Myocyte (in vitro differentiated cells): ENCODE data around the gene SSTR3. TPM values are rescaled to one million over a fixed set of nuclear protein-coding genes. Genes with fewer than 3 reads are reported as not detected.
"Not testable (repeated sequence)": the region's sequence is repeated elsewhere in the genome, so short reads cannot be mapped to it uniquely, and the experiment has no call there.

Experiments
- DNase-seq: peaks from one replicate; pipeline ENCODE4 v3.0.0-alpha.2; 2012; ENCODE audit warnings: low read depth
- total RNA-seq: library from RNA; depleted of rRNA; stranded (reverse); fragments of >200 nt; gene quantifications from 2 replicates; pipeline ENCODE4 v1.2.3, GENCODE V29; 2014

SSTR3 gene
- total RNA-seq, 1 donor from 2014 or later: not detected

GRCh38 chr22:37243402-37244113, 31.3 kb upstream of the SSTR3 start:
- no peak for DNase-seq

GRCh38 chr22:37242395-37242918, 30.2 kb upstream of the SSTR3 start:
- DNase-seq: no peak

GRCh38 chr22:37241351-37242142, 29.3 kb upstream of the SSTR3 start:
- DNase-seq: no peak

- no peak for DNase-seq
These were observed 28.7 kb upstream of the SSTR3 start for GRCh38 chr22:37240941-37241320.

GRCh38 chr22:37240240-37240940, 28.1 kb upstream of the SSTR3 start:
- no peak for DNase-seq

- no peak for DNase-seq
These were observed 27.3 kb upstream of the SSTR3 start for GRCh38 chr22:37239336-37240239.

GRCh38 chr22:37237371-37238268, 25.3 kb upstream of the SSTR3 start:
- DNase-seq: no peak

GRCh38 chr22:37235897-37236607, 23.8 kb upstream of the SSTR3 start:
- no peak for DNase-seq

- no peak for DNase-seq
These were observed 22.7 kb upstream of the SSTR3 start for GRCh38 chr22:37234736-37235711.

GRCh38 chr22:37233751-37234631, 21.7 kb upstream of the SSTR3 start:
- no peak for DNase-seq

- not testable (repeated sequence) for DNase-seq
These were observed 21.1 kb upstream of the SSTR3 start for GRCh38 chr22:37233371-37233750.

- no peak for DNase-seq
These were observed 20.1 kb upstream of the SSTR3 start for GRCh38 chr22:37232140-37232998.

- no peak for DNase-seq
These were observed 19.3 kb upstream of the SSTR3 start for GRCh38 chr22:37231406-37232139.

- DNase-seq: no peak
These were observed 18.6 kb upstream of the SSTR3 start for GRCh38 chr22:37230673-37231405.
